Measurements from ENCODE around the gene ZC3H18. TPM values are rescaled to one million over a fixed set of nuclear protein-coding genes. Genes with fewer than 3 reads are reported as not detected.

The ZC3H18 gene
- total and polyA plus RNA-seq, 10 of the 15 experiments (the other 5 are each of a cell fraction or from before 2014, with no cell fraction given) = 1.0 to 58.3 (median 22.4) TPM

DNA sequence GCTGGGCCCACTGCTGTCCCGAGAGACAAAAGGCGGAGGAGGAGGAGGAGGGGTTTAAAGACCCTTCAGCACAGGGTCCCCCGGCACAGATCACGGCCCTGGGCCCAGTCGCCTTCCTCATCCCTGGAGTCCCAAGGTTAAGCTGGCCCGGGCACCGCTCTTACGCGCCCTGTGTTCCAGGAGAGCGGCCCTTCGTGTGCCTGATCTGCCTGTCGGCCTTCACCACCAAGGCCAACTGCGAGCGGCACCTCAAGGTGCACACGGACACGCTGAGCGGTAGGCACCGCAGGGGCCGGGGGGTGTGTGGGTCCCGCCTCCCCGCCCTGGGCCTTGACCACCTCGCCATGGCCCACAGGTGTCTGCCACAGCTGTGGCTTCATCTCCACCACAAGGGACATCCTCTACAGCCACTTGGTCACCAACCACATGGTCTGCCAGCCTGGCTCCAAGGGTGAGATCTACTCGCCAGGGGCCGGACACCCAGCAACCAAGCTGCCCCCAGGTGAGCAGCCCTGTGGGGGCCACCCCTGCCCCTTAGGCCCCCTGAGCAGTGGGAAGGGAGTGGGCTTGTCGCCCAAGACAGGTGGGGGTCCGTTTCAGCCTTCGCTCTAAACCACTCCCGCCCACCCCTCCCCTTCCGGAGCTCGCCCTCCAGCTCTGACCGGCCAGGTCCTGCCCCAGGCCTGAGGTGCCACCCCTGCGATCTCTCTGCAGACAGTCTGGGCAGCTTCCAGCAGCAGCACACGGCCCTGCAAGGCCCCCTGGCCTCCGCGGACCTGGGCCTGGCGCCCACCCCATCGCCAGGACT lies 37.6 kb upstream of the ZC3H18 start:
- CTCF ChIA-PET = no interaction called here
- no peak for ATAC-seq
- in situ Hi-C loops (cut with MboI) = loop anchor here (5.0 kb wide), 1 partner anchor 75 kb away; no protein-coding TSS in a partner anchor
- TF ChIP-seq MTA2 (IDR thresholded peaks at IDR 0.05; ENCODE audit: low read depth) (no peak), CHD4 (IDR thresholded peaks at IDR 0.05) (no peak), CBFB (IDR thresholded peaks at IDR 0.05; ENCODE audit: low read depth) (no peak), SUPT20H (IDR thresholded peaks at IDR 0.05; ENCODE audit: borderline replicate concordance, control insufficient read depth, low read depth, low read length) (no peak), RFX5 (IDR thresholded peaks at IDR 0.05; ENCODE audit: low read depth, low read length) (no peak), PAX8 (IDR thresholded peaks at IDR 0.05) (no peak), HCFC1 (IDR thresholded peaks at IDR 0.05; ENCODE audit: low read length) (no peak), LARP7 (IDR thresholded peaks at IDR 0.05) (no peak)
- TF ChIP-seq, protein P1, sequence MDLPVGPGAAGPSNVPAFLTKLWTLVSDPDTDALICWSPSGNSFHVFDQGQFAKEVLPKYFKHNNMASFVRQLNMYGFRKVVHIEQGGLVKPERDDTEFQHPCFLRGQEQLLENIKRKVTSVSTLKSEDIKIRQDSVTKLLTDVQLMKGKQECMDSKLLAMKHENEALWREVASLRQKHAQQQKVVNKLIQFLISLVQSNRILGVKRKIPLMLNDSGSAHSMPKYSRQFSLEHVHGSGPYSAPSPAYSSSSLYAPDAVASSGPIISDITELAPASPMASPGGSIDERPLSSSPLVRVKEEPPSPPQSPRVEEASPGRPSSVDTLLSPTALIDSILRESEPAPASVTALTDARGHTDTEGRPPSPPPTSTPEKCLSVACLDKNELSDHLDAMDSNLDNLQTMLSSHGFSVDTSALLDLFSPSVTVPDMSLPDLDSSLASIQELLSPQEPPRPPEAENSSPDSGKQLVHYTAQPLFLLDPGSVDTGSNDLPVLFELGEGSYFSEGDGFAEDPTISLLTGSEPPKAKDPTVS (IDR thresholded peaks at IDR 0.05; ENCODE audit: low read depth, low read length) = no peak
- TF ChIP-seq, protein P2, sequence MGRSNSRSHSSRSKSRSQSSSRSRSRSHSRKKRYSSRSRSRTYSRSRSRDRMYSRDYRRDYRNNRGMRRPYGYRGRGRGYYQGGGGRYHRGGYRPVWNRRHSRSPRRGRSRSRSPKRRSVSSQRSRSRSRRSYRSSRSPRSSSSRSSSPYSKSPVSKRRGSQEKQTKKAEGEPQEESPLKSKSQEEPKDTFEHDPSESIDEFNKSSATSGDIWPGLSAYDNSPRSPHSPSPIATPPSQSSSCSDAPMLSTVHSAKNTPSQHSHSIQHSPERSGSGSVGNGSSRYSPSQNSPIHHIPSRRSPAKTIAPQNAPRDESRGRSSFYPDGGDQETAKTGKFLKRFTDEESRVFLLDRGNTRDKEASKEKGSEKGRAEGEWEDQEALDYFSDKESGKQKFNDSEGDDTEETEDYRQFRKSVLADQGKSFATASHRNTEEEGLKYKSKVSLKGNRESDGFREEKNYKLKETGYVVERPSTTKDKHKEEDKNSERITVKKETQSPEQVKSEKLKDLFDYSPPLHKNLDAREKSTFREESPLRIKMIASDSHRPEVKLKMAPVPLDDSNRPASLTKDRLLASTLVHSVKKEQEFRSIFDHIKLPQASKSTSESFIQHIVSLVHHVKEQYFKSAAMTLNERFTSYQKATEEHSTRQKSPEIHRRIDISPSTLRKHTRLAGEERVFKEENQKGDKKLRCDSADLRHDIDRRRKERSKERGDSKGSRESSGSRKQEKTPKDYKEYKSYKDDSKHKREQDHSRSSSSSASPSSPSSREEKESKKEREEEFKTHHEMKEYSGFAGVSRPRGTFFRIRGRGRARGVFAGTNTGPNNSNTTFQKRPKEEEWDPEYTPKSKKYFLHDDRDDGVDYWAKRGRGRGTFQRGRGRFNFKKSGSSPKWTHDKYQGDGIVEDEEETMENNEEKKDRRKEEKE (IDR thresholded peaks at IDR 0.05) = no peak
- TF ChIP-seq, protein P3, sequence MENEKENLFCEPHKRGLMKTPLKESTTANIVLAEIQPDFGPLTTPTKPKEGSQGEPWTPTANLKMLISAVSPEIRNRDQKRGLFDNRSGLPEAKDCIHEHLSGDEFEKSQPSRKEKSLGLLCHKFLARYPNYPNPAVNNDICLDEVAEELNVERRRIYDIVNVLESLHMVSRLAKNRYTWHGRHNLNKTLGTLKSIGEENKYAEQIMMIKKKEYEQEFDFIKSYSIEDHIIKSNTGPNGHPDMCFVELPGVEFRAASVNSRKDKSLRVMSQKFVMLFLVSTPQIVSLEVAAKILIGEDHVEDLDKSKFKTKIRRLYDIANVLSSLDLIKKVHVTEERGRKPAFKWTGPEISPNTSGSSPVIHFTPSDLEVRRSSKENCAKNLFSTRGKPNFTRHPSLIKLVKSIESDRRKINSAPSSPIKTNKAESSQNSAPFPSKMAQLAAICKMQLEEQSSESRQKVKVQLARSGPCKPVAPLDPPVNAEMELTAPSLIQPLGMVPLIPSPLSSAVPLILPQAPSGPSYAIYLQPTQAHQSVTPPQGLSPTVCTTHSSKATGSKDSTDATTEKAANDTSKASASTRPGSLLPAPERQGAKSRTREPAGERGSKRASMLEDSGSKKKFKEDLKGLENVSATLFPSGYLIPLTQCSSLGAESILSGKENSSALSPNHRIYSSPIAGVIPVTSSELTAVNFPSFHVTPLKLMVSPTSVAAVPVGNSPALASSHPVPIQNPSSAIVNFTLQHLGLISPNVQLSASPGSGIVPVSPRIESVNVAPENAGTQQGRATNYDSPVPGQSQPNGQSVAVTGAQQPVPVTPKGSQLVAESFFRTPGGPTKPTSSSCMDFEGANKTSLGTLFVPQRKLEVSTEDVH (IDR thresholded peaks at IDR 0.05; ENCODE audit: low read depth, partially characterized antibody) = no peak
- TF ChIP-seq, protein P4, sequence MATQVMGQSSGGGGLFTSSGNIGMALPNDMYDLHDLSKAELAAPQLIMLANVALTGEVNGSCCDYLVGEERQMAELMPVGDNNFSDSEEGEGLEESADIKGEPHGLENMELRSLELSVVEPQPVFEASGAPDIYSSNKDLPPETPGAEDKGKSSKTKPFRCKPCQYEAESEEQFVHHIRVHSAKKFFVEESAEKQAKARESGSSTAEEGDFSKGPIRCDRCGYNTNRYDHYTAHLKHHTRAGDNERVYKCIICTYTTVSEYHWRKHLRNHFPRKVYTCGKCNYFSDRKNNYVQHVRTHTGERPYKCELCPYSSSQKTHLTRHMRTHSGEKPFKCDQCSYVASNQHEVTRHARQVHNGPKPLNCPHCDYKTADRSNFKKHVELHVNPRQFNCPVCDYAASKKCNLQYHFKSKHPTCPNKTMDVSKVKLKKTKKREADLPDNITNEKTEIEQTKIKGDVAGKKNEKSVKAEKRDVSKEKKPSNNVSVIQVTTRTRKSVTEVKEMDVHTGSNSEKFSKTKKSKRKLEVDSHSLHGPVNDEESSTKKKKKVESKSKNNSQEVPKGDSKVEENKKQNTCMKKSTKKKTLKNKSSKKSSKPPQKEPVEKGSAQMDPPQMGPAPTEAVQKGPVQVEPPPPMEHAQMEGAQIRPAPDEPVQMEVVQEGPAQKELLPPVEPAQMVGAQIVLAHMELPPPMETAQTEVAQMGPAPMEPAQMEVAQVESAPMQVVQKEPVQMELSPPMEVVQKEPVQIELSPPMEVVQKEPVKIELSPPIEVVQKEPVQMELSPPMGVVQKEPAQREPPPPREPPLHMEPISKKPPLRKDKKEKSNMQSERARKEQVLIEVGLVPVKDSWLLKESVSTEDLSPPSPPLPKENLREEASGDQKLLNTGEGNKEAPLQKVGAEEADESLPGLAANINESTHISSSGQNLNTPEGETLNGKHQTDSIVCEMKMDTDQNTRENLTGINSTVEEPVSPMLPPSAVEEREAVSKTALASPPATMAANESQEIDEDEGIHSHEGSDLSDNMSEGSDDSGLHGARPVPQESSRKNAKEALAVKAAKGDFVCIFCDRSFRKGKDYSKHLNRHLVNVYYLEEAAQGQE (IDR thresholded peaks at IDR 0.05; ENCODE audit: low read depth, low read length) = no peak

More for the DNA sequence above, 37.6 kb upstream of the ZC3H18 start:
- no peak for FAIRE-seq
- no peaks in the 10 kb centered on the region for H3K36me3 ChIP-seq (ENCODE audit: control insufficient read depth in 2 of 2, insufficient read depth in 2 of 2, low read length in 1 of 2)
- WGBS (ENCODE audit: insufficient coverage, insufficient replicate concordance, low lambda C conversion rate, missing lambda C conversion rate) = 76% methylated on average over 35 of the region's 37 CpGs
- H3K27me3 ChIP-seq (replicated peaks in 1 of 2; ENCODE audit: control insufficient read depth in 2 of 2, insufficient read depth in 2 of 2, low read length in 1 of 2) = no peaks in the 10 kb centered on the region
- no peaks in the 10 kb centered on the region for H3K9me3 ChIP-seq (replicated peaks; ENCODE audit: control insufficient read depth, insufficient read depth, low read length)
- peaks cover 4% of the 10 kb centered on the region; the same call in 1 of the 2 replicates for H3K79me2 ChIP-seq (ENCODE audit: control insufficient read depth, insufficient read depth, low read length)
- no peak for DNase-seq (ENCODE audit: low read depth, low spot score)
- POLR2A ChIA-PET = no interaction called here
- H3K4me1 ChIP-seq (ENCODE audit: control insufficient read depth, insufficient read depth, low read length) = peaks cover 5% of the 10 kb centered on the region
- H4K20me1 ChIP-seq (ENCODE audit: control insufficient read depth, insufficient read depth) = no peaks in the 10 kb centered on the region
- H3K9ac ChIP-seq (ENCODE audit: control insufficient read depth, insufficient read depth, low read length) = no peak overlapping the region
- intact Hi-C loops (cut with micrococcal nuclease; ENCODE audit: unreplicated experiment) = no loop called here
- H3K4me3 ChIP-seq = no peak overlapping the region
- no peak overlapping the region for H3K4me2 ChIP-seq (ENCODE audit: control insufficient read depth, insufficient read depth)
- BruUV-seq (replicated peaks) = no TSS peak
- H3K27ac ChIP-seq (ENCODE audit: control insufficient read depth, insufficient read depth) = no peak overlapping the region
- SMC1A ChIA-PET (ENCODE audit: uncharacterized antibody, unreplicated experiment) = no interaction called here
- RAD21 ChIA-PET (ENCODE audit: unreplicated experiment) = interaction anchor here (0.7 kb wide), 1 partner anchor 96 kb away, joined by 3 read pairs; no protein-coding TSS in a partner anchor
- no peak overlapping the region for H2AFZ ChIP-seq (ENCODE audit: control insufficient read depth, low read depth, low read length)

Data from GM12878 (cell line).